HPDE6-E6E7 (cell line): ENCODE results near the gene ARHGAP22.

Experiments
- DNase-seq: peaks from one replicate; pipeline ENCODE4 v3.0.0; 2011; ENCODE audit warnings: missing footprints; ENCODE audit errors: extremely low spot score

The ARHGAP22 gene

DNA sequence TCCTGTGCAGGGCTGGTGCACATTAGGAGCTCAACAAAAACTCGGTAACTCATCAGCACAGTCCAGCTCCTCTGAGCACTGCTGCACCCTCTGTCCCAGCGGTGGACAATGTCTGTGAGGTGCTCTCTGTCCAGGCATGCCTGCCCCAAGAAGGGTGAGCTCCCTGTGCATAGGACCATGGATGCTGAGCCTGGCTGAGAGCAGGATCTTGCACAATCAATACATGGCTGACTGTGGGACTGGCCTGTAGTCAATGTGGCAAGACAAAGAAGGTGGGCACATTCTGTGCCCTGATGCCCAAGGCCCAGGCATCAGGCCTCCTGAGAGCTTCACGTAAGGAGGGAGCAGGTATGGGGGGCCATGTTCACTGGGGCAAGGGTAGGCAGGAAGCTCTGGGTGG is 17.1 kb downstream of the ARHGAP22 start:
- no peak for DNase-seq

GRCh38 chr10:48587101-48587500 is 17.8 kb downstream of the ARHGAP22 start:
- DNase-seq = no peak

DNA sequence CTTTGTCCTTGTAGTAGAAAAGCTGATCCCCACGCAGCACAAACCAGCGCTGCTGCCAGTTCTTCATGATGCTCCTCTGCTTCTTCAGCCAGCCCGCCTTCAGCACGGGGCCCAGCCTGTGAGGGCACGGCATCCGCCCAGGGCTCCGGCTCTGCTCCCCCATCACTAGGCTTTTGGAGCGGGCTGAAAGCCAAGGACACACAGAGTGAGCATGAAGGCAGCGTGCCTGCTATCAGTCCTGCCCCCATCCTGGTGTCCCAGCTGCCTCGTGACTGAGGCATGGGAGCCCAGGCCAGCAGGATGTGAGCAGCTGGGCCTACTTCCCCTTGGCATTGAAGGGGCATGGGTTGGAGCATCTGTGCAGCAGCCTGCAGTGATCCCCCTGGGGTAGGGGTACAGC is 21.9 kb downstream of the ARHGAP22 start:
- DNase-seq = no peak

DNA sequence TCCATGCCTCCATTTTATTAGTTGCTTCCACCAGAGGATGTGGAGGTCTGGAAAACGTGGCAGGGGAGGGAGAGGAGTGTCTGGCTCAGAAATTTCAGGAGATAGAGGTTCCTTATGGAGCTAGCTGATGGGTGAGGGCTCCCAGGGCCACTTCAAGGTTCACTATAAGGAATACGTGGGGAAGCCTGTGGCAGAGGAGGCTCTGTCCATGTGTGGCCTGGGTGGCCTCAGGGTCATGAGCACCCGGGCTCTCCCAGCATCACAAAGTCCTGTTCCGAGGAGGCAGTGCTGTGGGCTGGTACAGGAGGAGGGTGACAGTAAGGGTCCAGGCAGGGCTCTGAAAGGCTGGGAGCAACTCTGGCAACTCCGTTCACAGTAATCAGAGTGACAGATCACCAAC is 24.6 kb downstream of the ARHGAP22 start:
- no peak for DNase-seq

GRCh38 chr10:48579251-48579960 is 25.5 kb downstream of the ARHGAP22 start:
- DNase-seq = no peak

DNA sequence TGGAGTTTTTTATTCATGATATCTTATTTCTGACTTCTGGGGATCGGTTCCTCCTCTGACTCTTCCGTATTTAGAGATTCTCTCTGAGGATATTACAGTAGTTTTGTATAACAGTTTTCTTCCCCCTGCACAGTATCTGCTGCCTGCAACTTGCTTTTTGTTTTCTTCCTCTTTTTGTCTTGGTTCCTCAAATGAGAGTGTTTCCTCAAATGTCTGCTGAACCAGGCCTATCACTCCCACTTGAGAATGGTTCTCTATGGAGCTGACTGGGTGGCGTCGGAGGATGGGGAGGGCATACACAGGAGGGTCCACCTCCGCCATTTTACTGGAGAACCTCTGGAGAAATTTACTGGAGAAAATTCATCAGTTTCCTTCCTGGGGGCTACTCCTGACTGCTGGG is 27.7 kb downstream of the ARHGAP22 start:
- DNase-seq = no peak

DNA sequence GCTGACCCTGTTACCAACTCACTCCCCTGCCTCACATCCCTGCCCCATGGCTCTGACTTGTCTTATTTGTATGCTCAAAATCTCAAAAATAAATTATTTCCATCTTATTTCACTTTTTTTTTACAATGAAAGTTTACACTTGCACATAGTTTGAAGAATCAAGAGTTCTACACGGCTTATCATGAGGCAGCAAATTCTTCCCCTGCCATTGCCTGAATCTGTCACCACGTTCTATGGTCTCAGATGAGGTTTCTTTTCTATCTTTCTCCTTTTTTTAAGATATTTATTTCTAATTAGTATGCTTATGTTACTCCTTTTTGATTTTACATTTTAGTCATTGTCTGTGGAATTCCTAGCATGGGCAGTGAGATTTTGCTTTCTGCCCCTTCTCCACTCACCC is 28.4 kb downstream of the ARHGAP22 start:
- DNase-seq = no peak

- no peak for DNase-seq
Measured at GRCh38 chr10:48575901-48576300, 29.0 kb downstream of the ARHGAP22 start.

- DNase-seq = no peak
Measured at GRCh38 chr10:48574817-48575380, 30.0 kb downstream of the ARHGAP22 start.

- DNase-seq = no peak
Measured at GRCh38 chr10:48574322-48574796, 30.5 kb downstream of the ARHGAP22 start.

GRCh38 chr10:48573045-48573444 is 31.8 kb downstream of the ARHGAP22 start:
- no peak for DNase-seq

DNA sequence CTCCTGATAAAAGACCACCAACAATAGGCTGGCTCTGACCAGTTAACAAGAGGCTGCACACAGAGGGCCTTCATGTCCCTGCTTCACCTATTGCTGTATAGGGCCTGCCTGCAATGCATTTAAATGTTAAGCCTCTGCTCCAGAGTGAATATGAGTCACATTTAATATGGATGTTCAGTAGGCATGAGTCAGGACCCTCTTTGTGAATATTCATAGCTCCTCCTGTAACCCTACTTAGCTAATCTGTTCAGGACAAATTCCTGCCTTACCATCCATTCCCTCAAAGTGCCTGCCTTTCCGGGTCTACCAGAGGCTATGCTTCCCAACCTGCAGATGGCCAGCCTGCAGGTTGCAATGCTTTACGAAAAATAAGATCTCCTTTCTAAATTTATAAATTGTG is 32.5 kb downstream of the ARHGAP22 start:
- DNase-seq = no peak

DNA sequence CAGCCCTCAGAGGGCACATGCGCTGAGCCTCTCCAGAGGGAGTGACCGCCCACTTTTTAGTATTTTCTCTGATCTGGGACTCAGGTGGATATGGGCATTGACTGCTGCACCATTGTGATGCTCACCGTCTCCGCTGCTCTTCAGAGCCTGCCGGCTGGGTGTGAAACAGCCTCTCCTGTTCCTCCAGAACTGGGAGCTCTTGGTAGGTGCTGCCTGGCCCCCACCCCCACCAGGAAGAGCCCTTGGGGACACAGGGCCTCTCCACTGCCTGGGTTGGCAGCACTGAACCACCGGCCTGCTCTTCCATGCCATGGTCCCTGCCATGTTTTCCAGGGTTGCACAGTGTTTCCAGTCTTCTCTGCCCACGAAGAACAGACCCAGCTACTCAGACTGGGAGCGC is 36.3 kb downstream of the ARHGAP22 start:
- DNase-seq = no peak

- no peak for DNase-seq
Measured at GRCh38 chr10:48568131-48568530, 36.7 kb downstream of the ARHGAP22 start.

DNA sequence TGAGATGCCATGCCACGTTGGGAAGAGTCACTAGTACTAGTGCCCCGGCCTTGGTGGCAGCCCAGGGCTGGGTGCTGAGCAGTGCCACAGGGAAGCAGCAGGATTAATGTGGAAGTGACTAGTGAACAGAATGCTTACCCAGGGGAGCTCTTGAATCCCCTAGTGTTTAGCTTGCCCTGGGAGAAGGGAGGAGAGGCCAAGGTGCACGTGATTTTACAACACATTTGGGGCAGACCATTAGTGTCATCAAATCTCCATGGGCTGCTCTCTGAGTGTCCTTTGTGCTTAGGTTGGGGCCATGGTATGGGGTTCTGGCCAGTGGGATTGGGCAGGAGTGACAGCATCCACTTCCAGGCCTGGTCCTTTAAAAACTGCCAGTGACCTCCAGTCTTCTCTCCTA is 37.5 kb downstream of the ARHGAP22 start:
- DNase-seq = no peak

DNA sequence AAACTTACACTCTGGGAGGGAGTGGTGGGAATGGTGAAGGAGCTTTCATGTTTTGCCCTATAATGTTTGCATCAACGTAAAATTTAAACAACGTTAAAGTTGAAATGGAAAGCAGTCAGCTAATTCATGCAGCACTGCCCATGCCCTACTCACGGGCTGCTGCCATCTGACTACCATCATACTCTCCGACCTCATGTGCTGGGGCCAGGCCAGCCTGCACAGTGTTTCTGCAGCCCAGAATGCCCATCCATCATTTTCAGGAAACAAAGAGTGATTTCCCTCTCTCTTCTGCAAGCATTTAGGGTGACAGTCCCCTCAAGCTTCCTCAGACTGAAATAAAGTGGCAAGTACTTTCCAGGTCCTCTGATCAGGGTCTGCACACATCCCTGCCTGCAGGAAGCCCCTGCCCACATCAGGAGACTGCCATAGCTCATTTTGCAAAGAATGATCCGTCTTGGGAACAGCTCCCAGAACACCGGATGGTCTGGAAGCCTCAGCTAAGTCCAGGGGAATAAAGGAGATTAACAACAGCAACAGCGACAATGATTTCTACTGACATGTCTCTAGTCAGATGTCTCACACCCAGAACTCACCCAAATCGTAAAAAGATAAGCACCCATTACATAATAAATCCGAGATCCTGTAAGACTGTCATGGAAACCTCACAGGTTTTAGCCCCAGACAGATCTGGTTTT is 40.3 kb downstream of the ARHGAP22 start:
- no peak for DNase-seq

GRCh38 chr10:48557511-48558123 is 47.3 kb downstream of the ARHGAP22 start:
- DNase-seq = no peak

DNA sequence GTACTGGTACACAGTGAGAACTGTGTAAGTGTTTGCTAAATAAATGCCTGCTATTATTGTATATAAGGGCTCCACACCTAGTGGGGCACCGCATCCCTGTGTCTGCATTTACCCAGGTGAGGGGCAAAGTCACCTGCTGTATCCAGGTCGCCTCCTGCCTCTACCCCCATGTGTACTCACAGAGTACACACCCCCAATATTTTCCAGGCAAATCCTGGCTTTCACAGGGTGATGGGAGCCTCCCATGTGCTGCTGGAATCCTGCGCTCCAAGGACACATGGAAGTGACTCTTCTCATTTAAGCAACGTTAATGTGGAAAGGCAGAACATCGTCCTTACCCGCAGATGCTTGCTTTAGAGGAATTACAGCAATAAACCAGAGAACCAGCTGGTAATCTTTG is 48.2 kb downstream of the ARHGAP22 start:
- DNase-seq = no peak

DNA sequence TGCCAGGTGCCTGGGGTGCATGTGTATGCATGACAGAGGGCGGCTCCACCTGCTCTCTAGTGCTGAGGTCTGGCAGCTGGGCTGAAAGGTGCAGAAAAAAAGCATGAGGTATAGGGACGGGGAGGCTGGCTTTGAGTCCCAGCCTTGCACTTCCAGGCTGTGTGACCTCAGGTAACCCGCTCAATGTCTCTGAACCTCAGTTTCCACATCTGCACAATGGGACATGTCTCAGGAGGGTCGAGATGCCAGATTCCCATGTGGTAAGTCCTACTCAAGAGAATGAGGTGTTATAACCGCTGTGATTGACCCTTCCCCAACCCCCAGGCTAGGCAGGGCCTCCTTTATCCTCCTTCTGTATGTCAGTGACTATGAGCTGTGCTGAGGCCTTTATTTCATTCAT is 48.8 kb downstream of the ARHGAP22 start:
- no peak for DNase-seq

DNA sequence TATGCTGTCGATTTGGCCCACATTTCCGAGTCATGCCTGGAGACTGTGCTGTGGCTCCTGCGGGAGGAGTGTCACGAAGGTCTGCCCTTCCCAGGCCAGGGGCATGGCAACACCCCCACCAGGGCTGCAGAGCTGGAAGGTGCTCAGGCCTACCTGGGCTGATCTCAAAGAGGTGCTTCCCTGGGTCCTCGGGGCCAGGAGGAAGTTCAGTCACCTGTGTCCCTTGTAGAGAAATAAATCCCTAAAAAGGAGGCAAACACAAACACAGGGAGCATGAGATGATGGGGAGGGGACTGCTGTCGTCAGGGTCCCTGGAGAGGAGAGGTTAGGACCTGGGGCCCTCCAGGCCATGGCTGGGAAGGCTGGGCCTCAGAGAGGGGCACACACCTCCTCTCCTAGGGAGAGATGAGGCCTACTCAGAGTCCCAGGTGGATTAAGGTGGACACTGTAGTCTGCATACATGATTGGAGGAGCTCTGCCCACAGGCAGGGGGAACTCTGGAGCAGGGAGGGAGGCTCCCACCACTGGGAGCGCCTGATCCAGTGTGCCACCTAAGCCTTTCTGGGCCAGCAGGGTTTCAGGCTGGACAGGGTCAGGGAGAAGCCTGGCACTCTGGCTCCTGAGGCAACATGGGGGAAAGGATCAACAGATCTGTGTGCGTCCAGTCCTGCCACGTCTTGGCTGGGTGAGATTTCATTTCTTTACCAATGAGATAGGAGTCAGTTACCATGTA is 49.4 kb downstream of the ARHGAP22 start:
- DNase-seq = no peak

DNA sequence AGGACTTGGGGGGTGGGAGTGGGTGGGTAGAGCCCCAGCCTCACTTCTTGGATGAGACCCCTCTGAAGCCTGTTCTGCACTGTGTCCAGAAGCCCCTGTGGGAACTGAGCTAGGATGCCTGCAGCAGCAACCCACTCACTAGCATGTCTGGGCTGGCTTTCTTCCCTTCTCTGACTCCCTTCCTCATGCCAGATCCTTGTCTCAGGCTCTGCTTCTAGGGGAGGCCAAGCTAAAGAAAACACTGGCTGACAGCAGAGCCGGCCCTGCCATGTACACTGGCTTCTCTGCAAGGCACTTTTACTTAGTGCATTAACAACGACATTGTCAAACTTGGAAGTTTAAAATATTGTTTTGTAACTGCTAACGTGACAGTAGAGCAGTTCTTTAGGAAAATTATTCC is 50.2 kb downstream of the ARHGAP22 start:
- DNase-seq = no peak

- DNase-seq = no peak
Measured at GRCh38 chr10:48554246-48554645, 50.6 kb downstream of the ARHGAP22 start.
